Measurements from ENCODE around the gene FTH1. TPM values are rescaled to one million over a fixed set of nuclear protein-coding genes. Genes with fewer than 3 reads are reported as not detected.

The FTH1 gene
- total RNA-seq, 4 donors from 2014 or later: 1,945 to 2,292 (median 2,070) TPM

DNA sequence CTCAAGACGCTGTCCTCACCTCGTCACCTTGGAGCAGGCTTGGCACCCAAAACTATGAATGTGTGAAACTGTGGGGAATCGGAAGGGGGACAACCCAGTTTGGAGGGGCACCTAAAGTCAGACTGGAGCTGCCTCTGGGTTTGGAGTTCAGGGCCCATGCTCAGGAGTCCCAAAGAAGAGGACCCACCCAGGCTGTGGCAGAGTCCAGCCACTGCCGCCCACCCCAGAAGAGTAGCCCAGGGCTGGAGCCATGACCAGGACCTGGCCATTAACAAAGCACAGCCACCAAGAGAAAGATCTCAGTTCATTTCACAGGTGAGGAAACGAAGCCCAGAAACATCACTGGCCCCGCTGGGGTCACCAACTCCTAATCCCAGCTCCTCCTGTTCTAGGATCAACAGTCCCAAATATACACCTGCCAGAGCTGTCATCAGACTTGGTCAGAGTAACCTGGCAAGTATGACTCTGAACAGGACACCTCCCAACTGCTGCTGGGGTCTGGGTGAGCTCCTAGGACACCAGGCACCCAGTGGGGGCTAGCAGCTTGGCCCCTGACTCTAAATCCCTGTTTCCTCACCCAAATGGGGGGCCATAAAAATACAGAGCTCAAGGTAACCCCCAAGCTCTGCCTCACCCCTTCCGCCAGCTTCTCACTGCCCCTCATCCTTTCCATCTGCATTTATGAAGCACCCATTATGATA is 52.8 kb downstream of the FTH1 start:
- peaks cover 5% of the 10 kb centered on the region for H3K27me3 ChIP-seq
- peak overlapping the region in 2 of 4 donors; percentile 41 to 85 for H3K27ac ChIP-seq
- H3K4me3 ChIP-seq: no peak overlapping the region
- H3K9me3 ChIP-seq: no peaks in the 10 kb centered on the region
- H3K4me1 ChIP-seq: peaks cover 0 to 90% (median 31%) of the 10 kb centered on the region in 3 donors
- H3K36me3 ChIP-seq: no peaks in the 10 kb centered on the region
- TF ChIP-seq POLR2AphosphoS5 (IDR thresholded peaks at IDR 0.05) (no peak), POLR2A (IDR thresholded peaks at IDR 0.05) (no peak), CTCF (IDR thresholded peaks at IDR 0.05) (no peak), EP300 (IDR thresholded peaks at IDR 0.05) (no peak)
- ATAC-seq: no peak
- 100% methylated on average over 3 of the region's 7 CpGs; no CpG with 5 or more reads in 1 of the 2 donors for WGBS, 2 donors (ENCODE audit: low coverage in 1 of 2)

Small RNAs within 50 kb of the gene (small RNA-seq; reads per million reads assigned to genes)
- gene RNU6-1243P: 0 reads per million in 4 donors

Other genes with a start within 250 kb of the FTH1 start
- gene MYRF, start 215.0 kb downstream of the FTH1 start, total RNA-seq: under 1 TPM; 0.10 to 0.78 (median 0.19) TPM
- gene TMEM258, start 175.0 kb downstream of the FTH1 start, total RNA-seq: 10 to 100 TPM; 31.4 to 36.7 (median 33.3) TPM
- gene FEN1, start 174.7 kb downstream of the FTH1 start, total RNA-seq: 10 to 100 TPM in 1 of 4 donors, 1 to 10 TPM in 3; 7.1 to 14.2 (median 8.1) TPM
- 10 to 100 TPM; 20.8 to 37.4 (median 32.0) TPM for gene FADS1, start 150.6 kb downstream of the FTH1 start, total RNA-seq
- 10 to 100 TPM; 17.6 to 40.0 (median 33.4) TPM for gene FADS2, start 139.3 kb downstream of the FTH1 start, total RNA-seq
- 10 to 100 TPM; 41.6 to 81.6 (median 60.5) TPM for gene FADS3, start 76.1 kb downstream of the FTH1 start, total RNA-seq
- gene RAB3IL1, start 50.1 kb downstream of the FTH1 start, total RNA-seq: 10 to 100 TPM; 11.5 to 22.1 (median 14.7) TPM
- gene BEST1, start 17.3 kb downstream of the FTH1 start, total RNA-seq: 1 to 10 TPM; 3.0 to 4.0 (median 3.4) TPM
- 10 to 100 TPM; 10.5 to 28.3 (median 16.8) TPM for gene INCENP, start 156.4 kb upstream of the FTH1 start, total RNA-seq
- gene SCGB1D1, start 222.6 kb upstream of the FTH1 start, total RNA-seq: not detected
- 1 to 10 TPM in 1 of 4 donors, not detected in 3; 8.7 TPM for gene SCGB2A1, start 241.0 kb upstream of the FTH1 start, total RNA-seq